Sigmoid colon (tissue), 7 donors: ENCODE results near the gene SEPTIN1. TPM values are rescaled to one million over a fixed set of nuclear protein-coding genes. Genes with fewer than 3 reads are reported as not detected.

ENCODE experiments used
- DNase-seq: peaks from one replicate; pipeline ENCODE4 v3.0.0-alpha.2; 2019
- H3K27ac ChIP-seq, 4 donors: fragments of 200-600 bp; sonication (generic); one replicate each; pipeline ENCODE4 v1.5.1; 2016 to 2019; ENCODE audit warnings: mild to moderate bottlenecking in 1 of 4
- H3K27me3 ChIP-seq, 3 donors: fragments of 200-600 bp; sonication (generic); one replicate each; pipeline ENCODE4 v1.5.1; 2019; ENCODE audit warnings: mild to moderate bottlenecking in 1 of 3
- H3K36me3 ChIP-seq, 4 donors: fragments of 200-600 bp; sonication (generic); one replicate each; pipeline ENCODE4 v1.5.1; 2016 to 2019
- H3K4me1 ChIP-seq, 4 donors: fragments of 200-600 bp; sonication (generic); one replicate each; pipeline ENCODE4 v1.5.1; 2017 to 2019
- H3K4me3 ChIP-seq, 4 donors: fragments of 200-600 bp; sonication (generic); one replicate each; pipeline ENCODE4 v1.5.1; 2017 to 2019; ENCODE audit warnings: mild to moderate bottlenecking in 2 of 4, moderate library complexity in 1 of 4
- H3K9me3 ChIP-seq, 4 donors: fragments of 200-600 bp in 3 of 4; sonication (generic) in 3 of 4; one replicate each; pipeline versions ENCODE4 v1.5.1 to v1.6.1; 2013 to 2019
- EP300 ChIP-seq, 4 donors: sonication (generic); formaldehyde crosslinking; IDR thresholded peaks; one replicate each; pipeline ENCODE4 v1.6.1; 2017; ENCODE audit warnings: antibody characterized with exemption in 4 of 4
- POLR2A ChIP-seq, 2 donors: fragments of 450-650 bp; IDR thresholded peaks; one replicate each; pipeline ENCODE4 v1.6.1; 2016; ENCODE audit warnings: antibody characterized with exemption in 2 of 2, mild to moderate bottlenecking in 2 of 2, moderate library complexity in 2 of 2
- POLR2AphosphoS5 ChIP-seq, 4 donors: sonication (generic); formaldehyde crosslinking; IDR thresholded peaks; one replicate each; pipeline ENCODE4 v1.6.1; 2017; ENCODE audit warnings: antibody characterized with exemption in 4 of 4
- WGBS, 2 donors: extraction: QIAGEN DNeasy Blood & Tissue Kit; methylation state at CpG; one replicate each; pipeline ENCODE4 v1.1.7; 2013; 5-methylcytosine and 5-hydroxymethylcytosine counted together
- intact Hi-C: fragments of 100-400 bp; cut with DNase I; formaldehyde crosslinking; loops from one replicate; pipeline ENCODE4 v1.15.1; 2023
- polyA plus RNA-seq, 3 donors: library from polyadenylated mRNA; stranded (reverse); fragments of 200-250 nt; gene quantifications; one replicate each; pipeline ENCODE4 v1.2.3, GENCODE V29; 2013
- total RNA-seq, 4 donors: library from RNA; depleted of rRNA; stranded (reverse); fragments of >200 nt; gene quantifications; one replicate each; pipeline ENCODE4 v1.1.0, GENCODE V29; 2016
- TF ChIP-seq, protein P1 (sequence below), 4 experiments: fragments of 450-650 bp in 3 of 4; fragments of 200-600 bp in 1 of 4; IDR thresholded peaks; one replicate each; pipeline ENCODE4 v1.5.1; 2016 to 2019; ENCODE audit warnings: antibody characterized with exemption in 4 of 4, mild to moderate bottlenecking in 3 of 4, moderate library complexity in 2 of 4
- donor health status: healthy with polysubstance abuse.
- donor health status: Bipolar disorder and iron deficiency.
- donor health status: healthy.

Gene SEPTIN1
- total and polyA plus RNA-seq, 7 donors: 0.82 to 46.6 (median 2.4) TPM

- peak overlapping the region in 1 of 4 donors; percentile 88 for H3K27ac ChIP-seq
Measured at GRCh38 chr16:30372038-30372712, 10.2 kb downstream of the SEPTIN1 start.

GRCh38 chr16:30371248-30371816 lies 11.0 kb downstream of the SEPTIN1 start:
- H3K27ac ChIP-seq: peak overlapping the region; percentile 85 to 94 (median 90)
- H3K27me3 ChIP-seq: no peaks in the 10 kb centered on the region
- H3K9me3 ChIP-seq: no peaks in the 10 kb centered on the region
- H3K4me1 ChIP-seq: peaks cover 0 to 42% (median 35%) of the 10 kb centered on the region in 4 donors
- intact Hi-C loops: loop anchor here (5.0 to 10.0 kb wide), 2 partner anchors 36 to 277 kb away; partner anchors contain the start of genes TBX6, YPEL3 and ZNF771
- DNase-seq: no peak
- H3K4me3 ChIP-seq: peak overlapping the region; percentile 16 to 55 (median 50)
- TF ChIP-seq POLR2AphosphoS5 (IDR thresholded peaks at IDR 0.05): no peak
- peak in 1 of 2 donors; percentile 23 for TF ChIP-seq POLR2A (IDR thresholded peaks at IDR 0.05)
- peaks cover 0 to 3% (median 0%) of the 10 kb centered on the region in 4 donors for H3K36me3 ChIP-seq
- WGBS, 2 donors: 19 to 21% methylated on average over 11 of the region's 11 CpGs

More at GRCh38 chr16:30372038-30372712, 10.2 kb downstream of the SEPTIN1 start:
- TF ChIP-seq POLR2AphosphoS5 (IDR thresholded peaks at IDR 0.05): no peak
- no peak for TF ChIP-seq POLR2A (IDR thresholded peaks at IDR 0.05)
- TF ChIP-seq, protein P1, sequence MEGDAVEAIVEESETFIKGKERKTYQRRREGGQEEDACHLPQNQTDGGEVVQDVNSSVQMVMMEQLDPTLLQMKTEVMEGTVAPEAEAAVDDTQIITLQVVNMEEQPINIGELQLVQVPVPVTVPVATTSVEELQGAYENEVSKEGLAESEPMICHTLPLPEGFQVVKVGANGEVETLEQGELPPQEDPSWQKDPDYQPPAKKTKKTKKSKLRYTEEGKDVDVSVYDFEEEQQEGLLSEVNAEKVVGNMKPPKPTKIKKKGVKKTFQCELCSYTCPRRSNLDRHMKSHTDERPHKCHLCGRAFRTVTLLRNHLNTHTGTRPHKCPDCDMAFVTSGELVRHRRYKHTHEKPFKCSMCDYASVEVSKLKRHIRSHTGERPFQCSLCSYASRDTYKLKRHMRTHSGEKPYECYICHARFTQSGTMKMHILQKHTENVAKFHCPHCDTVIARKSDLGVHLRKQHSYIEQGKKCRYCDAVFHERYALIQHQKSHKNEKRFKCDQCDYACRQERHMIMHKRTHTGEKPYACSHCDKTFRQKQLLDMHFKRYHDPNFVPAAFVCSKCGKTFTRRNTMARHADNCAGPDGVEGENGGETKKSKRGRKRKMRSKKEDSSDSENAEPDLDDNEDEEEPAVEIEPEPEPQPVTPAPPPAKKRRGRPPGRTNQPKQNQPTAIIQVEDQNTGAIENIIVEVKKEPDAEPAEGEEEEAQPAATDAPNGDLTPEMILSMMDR (IDR thresholded peaks at IDR 0.05): no peak
- no peak for TF ChIP-seq EP300 (IDR thresholded peaks at IDR 0.05)
- H3K27me3 ChIP-seq: no peaks in the 10 kb centered on the region
- intact Hi-C loops: loop anchor here (5.0 to 10.0 kb wide), 2 partner anchors 35 to 277 kb away; partner anchors contain the start of genes TBX6, YPEL3 and ZNF771
- H3K4me3 ChIP-seq: no peak overlapping the region
- peaks cover 0 to 40% (median 34%) of the 10 kb centered on the region in 4 donors for H3K4me1 ChIP-seq
- DNase-seq: no peak
- WGBS, 2 donors: 74 to 78% methylated on average over 6 of the region's 6 CpGs
- H3K9me3 ChIP-seq: no peaks in the 10 kb centered on the region
- H3K36me3 ChIP-seq: no peaks in the 10 kb centered on the region

- peak within 1 kb of the TSS; percentile 62 to 99 (median 96) for H3K4me3 ChIP-seq
- intact Hi-C loops: loop anchor here (1.0 to 10.0 kb wide), 3 partner anchors 15 to 276 kb away; partner anchors contain the start of genes CD2BP2, TBX6, YPEL3 and ZNF771
- H3K9me3 ChIP-seq: no peaks in the 10 kb centered on the region
- no peaks in the 10 kb centered on the region for H3K27me3 ChIP-seq
- TF ChIP-seq POLR2AphosphoS5 (IDR thresholded peaks at IDR 0.05) (peak in 3 of 4 donors; percentile 50 to 69 (median 66)), POLR2A (IDR thresholded peaks at IDR 0.05) (peak in 1 of 2 donors; percentile 20), EP300 (IDR thresholded peaks at IDR 0.05) (no peak)
- TF ChIP-seq, protein P1 (IDR thresholded peaks at IDR 0.05): no peak
- WGBS, 2 donors: 0% methylated on average over 40 of the region's 40 CpGs
- H3K4me1 ChIP-seq: peaks cover 0 to 49% (median 42%) of the 10 kb centered on the region in 4 donors
- H3K27ac ChIP-seq: peak within 1 kb of the TSS; percentile 85 to 94 (median 90)
- H3K36me3 ChIP-seq: peaks cover 0 to 10% (median 0%) of the 10 kb centered on the region in 4 donors
- peak; percentile 100 for DNase-seq
Measured at GRCh38 chr16:30370456-30371247, 11.7 kb downstream of the SEPTIN1 start, which contains the start of gene TBC1D10B. TSS of gene TBC1D10B (minus strand) at chr16:30370494. CDS start at chr16:30370183, 311 bp downstream.

- DNase-seq: no peak
- no peaks in the 10 kb centered on the region for H3K27me3 ChIP-seq
- peak overlapping the region; percentile 62 to 99 (median 96) for H3K4me3 ChIP-seq
- intact Hi-C loops: loop anchor here (1.0 to 10.0 kb wide), 3 partner anchors 15 to 275 kb away; partner anchors contain the start of genes CD2BP2, TBX6, YPEL3 and ZNF771
- no peak for TF ChIP-seq POLR2A (IDR thresholded peaks at IDR 0.05)
- no peak for TF ChIP-seq EP300 (IDR thresholded peaks at IDR 0.05)
- peak; percentile 59 to 92 (median 87) for TF ChIP-seq POLR2AphosphoS5 (IDR thresholded peaks at IDR 0.05)
- TF ChIP-seq, protein P1 (IDR thresholded peaks at IDR 0.05): no peak
- peak overlapping the region; percentile 75 to 90 (median 85) for H3K27ac ChIP-seq
- no peaks in the 10 kb centered on the region for H3K9me3 ChIP-seq
- 1% methylated on average over 76 of the region's 76 CpGs for WGBS, 2 donors
- peaks cover 0 to 16% (median 2%) of the 10 kb centered on the region in 4 donors for H3K36me3 ChIP-seq
- H3K4me1 ChIP-seq: peaks cover 0 to 51% (median 43%) of the 10 kb centered on the region in 4 donors
Measured at GRCh38 chr16:30369938-30370455, 12.4 kb downstream of the SEPTIN1 start.
